HEK293 (cell line): Measurements from ENCODE around the gene RGS7.

Experiments used
- AEBP2 ChIP-seq: fragments of 450-650 bp; formaldehyde crosslinking; IDR thresholded peaks from 2 replicates; pipeline ENCODE4 v1.5.1; 2016; ENCODE audit warnings: missing biosample characterization, missing genetic modification characterization, borderline replicate concordance
- HOXD13 ChIP-seq: sonication (generic); formaldehyde crosslinking; IDR thresholded peaks from 2 replicates; pipeline ENCODE4 v1.8.0; 2022; ENCODE audit warnings: missing genetic modification reagents, borderline replicate concordance
- KLF17 ChIP-seq: fragments of 450-650 bp; formaldehyde crosslinking; IDR thresholded peaks from 2 replicates; pipeline ENCODE4 v1.5.1; 2016; ENCODE audit warnings: missing biosample characterization, missing genetic modification characterization
- OVOL3 ChIP-seq: fragments of 450-650 bp; formaldehyde crosslinking; IDR thresholded peaks from 2 replicates; pipeline ENCODE4 v1.5.1; 2016; ENCODE audit warnings: missing biosample characterization, missing genetic modification characterization
- PRDM6 ChIP-seq: fragments of 450-650 bp; formaldehyde crosslinking; IDR thresholded peaks from 2 replicates; pipeline ENCODE4 v1.5.1; 2017; ENCODE audit warnings: missing biosample characterization, missing genetic modification characterization
- SCRT2 ChIP-seq: fragments of 450-650 bp; formaldehyde crosslinking; IDR thresholded peaks from 2 replicates; pipeline ENCODE4 v1.5.1; 2016; ENCODE audit warnings: missing biosample characterization, missing genetic modification characterization
- SP2 ChIP-seq: fragments of 450-650 bp; formaldehyde crosslinking; IDR thresholded peaks from 2 replicates; pipeline ENCODE4 v1.5.1; 2016; ENCODE audit warnings: missing biosample characterization, missing genetic modification characterization
- YY2 ChIP-seq: fragments of 450-650 bp; formaldehyde crosslinking; IDR thresholded peaks from 2 replicates; pipeline ENCODE4 v1.5.1; 2016; ENCODE audit warnings: missing biosample characterization, missing genetic modification characterization
- ZBTB1 ChIP-seq: fragments of 450-650 bp; formaldehyde crosslinking; IDR thresholded peaks from 2 replicates; pipeline ENCODE4 v1.5.1; 2016; ENCODE audit warnings: missing biosample characterization, missing genetic modification characterization
- ZBTB17 ChIP-seq: fragments of 450-650 bp; formaldehyde crosslinking; IDR thresholded peaks from 2 replicates; pipeline ENCODE4 v1.5.1; 2016; ENCODE audit warnings: missing biosample characterization, missing genetic modification characterization
- ZBTB6 ChIP-seq: fragments of 450-650 bp; formaldehyde crosslinking; IDR thresholded peaks from 2 replicates; pipeline ENCODE4 v1.5.1; 2017; ENCODE audit warnings: missing biosample characterization, missing genetic modification characterization
- ZEB2 ChIP-seq: fragments of 450-650 bp; formaldehyde crosslinking; IDR thresholded peaks from 2 replicates; pipeline ENCODE4 v1.5.1; 2016; ENCODE audit warnings: missing biosample characterization, missing genetic modification characterization
- ZFP3 ChIP-seq: fragments of 450-650 bp; formaldehyde crosslinking; IDR thresholded peaks from 2 replicates; pipeline ENCODE4 v1.5.1; 2016; ENCODE audit warnings: low read depth, missing biosample characterization, missing genetic modification characterization
- ZIC2 ChIP-seq: fragments of 450-650 bp; formaldehyde crosslinking; IDR thresholded peaks from 2 replicates; pipeline ENCODE4 v1.5.1; 2016; ENCODE audit warnings: missing biosample characterization, missing genetic modification characterization
- ZNF112 ChIP-seq: fragments of 450-650 bp; formaldehyde crosslinking; IDR thresholded peaks from 2 replicates; pipeline ENCODE4 v1.5.0; 2017; ENCODE audit warnings: missing biosample characterization, missing genetic modification characterization
- ZNF133 ChIP-seq: fragments of 450-650 bp; formaldehyde crosslinking; IDR thresholded peaks from 2 replicates; pipeline ENCODE4 v1.5.1; 2016; ENCODE audit warnings: missing biosample characterization, missing genetic modification characterization
- ZNF184 ChIP-seq: fragments of 450-650 bp; IDR thresholded peaks from 2 replicates; pipeline ENCODE4 v1.5.1; 2018; ENCODE audit warnings: missing biosample characterization, mild to moderate bottlenecking, missing genetic modification characterization
- ZNF202 ChIP-seq: fragments of 450-650 bp; formaldehyde crosslinking; IDR thresholded peaks from 2 replicates; pipeline ENCODE4 v1.5.1; 2016; ENCODE audit warnings: missing biosample characterization, missing genetic modification characterization, borderline replicate concordance
- ZNF223 ChIP-seq: fragments of 450-650 bp; formaldehyde crosslinking; IDR thresholded peaks from 2 replicates; pipeline ENCODE4 v1.5.1; 2016; ENCODE audit warnings: missing biosample characterization, missing genetic modification characterization
- ZNF423 ChIP-seq: fragments of 450-650 bp; formaldehyde crosslinking; IDR thresholded peaks from 2 replicates; pipeline ENCODE4 v1.5.1; 2016; ENCODE audit warnings: missing biosample characterization, missing genetic modification characterization
- ZNF514 ChIP-seq: fragments of 450-650 bp; formaldehyde crosslinking; IDR thresholded peaks from 2 replicates; pipeline ENCODE4 v1.5.1; 2016; ENCODE audit warnings: missing biosample characterization, missing genetic modification characterization
- ZNF521 ChIP-seq: fragments of 450-650 bp; formaldehyde crosslinking; IDR thresholded peaks from 2 replicates; pipeline ENCODE4 v1.5.1; 2017; ENCODE audit warnings: missing biosample characterization, mild to moderate bottlenecking, missing genetic modification characterization
- ZNF529 ChIP-seq: fragments of 450-650 bp; formaldehyde crosslinking; IDR thresholded peaks from 2 replicates; pipeline ENCODE4 v1.5.1; 2017; ENCODE audit warnings: missing genetic modification characterization, missing biosample characterization; ENCODE audit not compliant: insufficient replicate concordance
- ZNF585B ChIP-seq: fragments of 450-650 bp; formaldehyde crosslinking; IDR thresholded peaks from 2 replicates; pipeline ENCODE4 v1.5.1; 2016; ENCODE audit warnings: missing biosample characterization, missing genetic modification characterization
- ZNF645 ChIP-seq: fragments of 450-650 bp; formaldehyde crosslinking; IDR thresholded peaks from 2 replicates; pipeline ENCODE4; 2016; ENCODE audit warnings: missing biosample characterization, missing genetic modification characterization
- ZNF692 ChIP-seq: fragments of 450-650 bp; formaldehyde crosslinking; IDR thresholded peaks from 2 replicates; pipeline ENCODE4 v1.5.1; 2016; ENCODE audit warnings: missing biosample characterization, missing genetic modification characterization
- ZNF776 ChIP-seq: fragments of 450-650 bp; formaldehyde crosslinking; IDR thresholded peaks from 2 replicates; pipeline ENCODE4 v1.5.0; 2017; ENCODE audit warnings: missing biosample characterization, missing genetic modification characterization, borderline replicate concordance
- ZSCAN16 ChIP-seq: fragments of 450-650 bp; formaldehyde crosslinking; IDR thresholded peaks from 2 replicates; pipeline ENCODE4 v1.5.1; 2016; ENCODE audit warnings: missing biosample characterization, missing genetic modification characterization
- ZSCAN30 ChIP-seq: fragments of 450-650 bp; IDR thresholded peaks from 2 replicates; pipeline ENCODE4 v1.5.1; 2018; ENCODE audit warnings: missing biosample characterization, mild to moderate bottlenecking, missing genetic modification characterization, moderate library complexity

The RGS7 gene

GRCh38 chr1:241357366-241358340, 648 bp upstream of the RGS7 start (continued):
- peak; percentile 41; the same call in 1 of the 2 replicates for TF ChIP-seq PRDM6 (tag by site-specific recombination)
- TF ChIP-seq ZNF133, result no peak
- TF ChIP-seq YY2 (tag by site-specific recombination), result no peak
- TF ChIP-seq ZNF529, result no peak
- TF ChIP-seq ZNF645 (tag by site-specific recombination), result no peak
- no peak for TF ChIP-seq ZBTB6
- no peak for TF ChIP-seq KLF17 (tag by site-specific recombination)
- TF ChIP-seq SP2 (tag by site-specific recombination), result peak; percentile 70
- no peak for TF ChIP-seq ZNF514 (tag by site-specific recombination)
- peak; percentile 18; the same call in 1 of the 2 replicates for TF ChIP-seq SCRT2 (tag by site-specific recombination)
- 0 out of 2 replicates have a peak, but pooled peaks have one; percentile 20 for TF ChIP-seq ZBTB17 (tag by site-specific recombination)
- no peak for TF ChIP-seq ZNF423
- no peak for TF ChIP-seq OVOL3 (tag by site-specific recombination)
- no peak for TF ChIP-seq ZIC2 (tag by site-specific recombination)
- no peak for TF ChIP-seq HOXD13 (CRISPR knock-in tag)
- no peak for TF ChIP-seq AEBP2 (tag by site-specific recombination)
- TF ChIP-seq ZNF585B, result no peak
- no peak for TF ChIP-seq ZNF692
- no peak for TF ChIP-seq ZSCAN30 (tag by site-specific recombination)
- no peak for TF ChIP-seq ZNF521
- no peak for TF ChIP-seq ZNF112 (tag by site-specific recombination)
- no peak for TF ChIP-seq ZNF184
- no peak for TF ChIP-seq ZNF223
- TF ChIP-seq ZBTB1 (tag by site-specific recombination), result no peak
- no peak for TF ChIP-seq ZNF202
- no peak for TF ChIP-seq ZEB2
- TF ChIP-seq ZSCAN16, result no peak
- TF ChIP-seq ZNF776, result no peak
- TF ChIP-seq ZFP3 (tag by site-specific recombination), result no peak
